ENCODE measurements around the gene S100A7A.
"Not testable (repeated sequence)": the region's sequence is repeated elsewhere in the genome, so short reads cannot be mapped to it uniquely, and the experiment has no call there.

Gene S100A7A

GRCh38 chr1:153459655-153460054 lies 43.3 kb downstream of the S100A7A start:
- DNase-seq (ENCODE audit: low read depth in 2 of 2), result no peak

- DNase-seq (ENCODE audit: low read depth in 2 of 2), result no peak
These were observed 44.2 kb downstream of the S100A7A start, which contains the start of gene S100A7 for GRCh38 chr1:153460551-153460950. TSS of gene S100A7 (minus strand) at chr1:153460651. CDS start at chr1:153459013, 1,638 bp downstream.

- not testable (repeated sequence) for DNase-seq (ENCODE audit: low read depth in 2 of 2)
These were observed 46.4 kb downstream of the S100A7A start for GRCh38 chr1:153462741-153463140.

GRCh38 chr1:153465811-153466636 lies 49.7 kb downstream of the S100A7A start:
- DNase-seq (ENCODE audit: low read depth in 2 of 2), result peak; percentile 56 to 68

- no peak for DNase-seq (ENCODE audit: low read depth in 2 of 2)
These were observed 50.6 kb downstream of the S100A7A start for GRCh38 chr1:153466908-153467307.

- no peak for DNase-seq (ENCODE audit: low read depth in 2 of 2)
These were observed 54.4 kb downstream of the S100A7A start for GRCh38 chr1:153470707-153471106.
